Ishikawa (cell line): ENCODE measurements around the gene HOXA9.

Experiments
- CEBPB ChIP-seq: IDR thresholded peaks from 2 replicates; pipeline ENCODE4 v1.6.1; 2012
- CREB1 ChIP-seq: IDR thresholded peaks from 2 replicates; pipeline ENCODE4 v1.6.1; 2012; ENCODE audit warnings: low read depth
- EGR1 ChIP-seq: IDR thresholded peaks from 2 replicates; pipeline ENCODE4 v1.6.1; 2012
- EP300 ChIP-seq: IDR thresholded peaks from 2 replicates; pipeline ENCODE4 v1.6.1; 2012; ENCODE audit warnings: borderline replicate concordance
- FOXM1 ChIP-seq: IDR thresholded peaks from 2 replicates; pipeline ENCODE4 v1.6.1; 2012; ENCODE audit warnings: low read depth, borderline replicate concordance
- MAX ChIP-seq: IDR thresholded peaks from 2 replicates; pipeline ENCODE4 v1.6.1; 2012
- NFIC ChIP-seq: IDR thresholded peaks from 2 replicates; pipeline ENCODE4 v1.6.1; 2012
- RAD21 ChIP-seq: IDR thresholded peaks from 2 replicates; pipeline ENCODE4 v1.6.1; 2012; ENCODE audit warnings: low read depth
- REST ChIP-seq: IDR thresholded peaks from 2 replicates; pipeline ENCODE4 v1.6.1; 2012; ENCODE audit warnings: low read depth, mild to moderate bottlenecking
- TAF1 ChIP-seq: IDR thresholded peaks from 2 replicates; pipeline ENCODE4 v1.6.1; 2012; ENCODE audit warnings: low read depth, mild to moderate bottlenecking
- TCF12 ChIP-seq: IDR thresholded peaks from 2 replicates; pipeline ENCODE4 v1.6.1; 2012; ENCODE audit warnings: low read depth
- TEAD4 ChIP-seq: IDR thresholded peaks from 2 replicates; pipeline ENCODE4 v1.6.1; 2012
- USF1 ChIP-seq: IDR thresholded peaks from 2 replicates; pipeline ENCODE4 v1.6.1; 2012
- YY1 ChIP-seq: IDR thresholded peaks from 2 replicates; pipeline ENCODE4 v1.6.1; 2012; ENCODE audit warnings: low read depth
- ZBTB7A ChIP-seq: IDR thresholded peaks from 2 replicates; pipeline ENCODE4 v1.6.1; 2012; ENCODE audit warnings: low read depth

The HOXA9 gene

GRCh38 chr7:27124096-27124901 is 41.0 kb downstream of the HOXA9 start:
- TF ChIP-seq TEAD4 (no peak), FOXM1 (no peak), TAF1 (no peak), REST (no peak), EP300 (no peak), RAD21 (no peak), ZBTB7A (no peak), USF1 (no peak), EGR1 (no peak), TCF12 (no peak), YY1 (no peak), CEBPB (no peak), CREB1 (no peak), MAX (no peak), NFIC (no peak)

GRCh38 chr7:27123477-27124053 is 41.8 kb downstream of the HOXA9 start:
- TF ChIP-seq CREB1 (no peak), MAX (no peak), FOXM1 (no peak), NFIC (no peak), EGR1 (no peak), YY1 (no peak), CEBPB (no peak), EP300 (no peak), RAD21 (no peak), TEAD4 (no peak), TAF1 (no peak), USF1 (no peak), ZBTB7A (no peak), REST (no peak), TCF12 (no peak)

- no peak for TF ChIP-seq USF1
- TF ChIP-seq TAF1, result no peak
- no peak for TF ChIP-seq FOXM1
- no peak for TF ChIP-seq YY1
- TF ChIP-seq REST, result no peak
- TF ChIP-seq RAD21, result no peak
Measured at GRCh38 chr7:27123007-27123476, 42.3 kb downstream of the HOXA9 start.
